NCI-H2196 (cell line): ENCODE measurements around the gene NDUFS6.

ENCODE experiments used
- DNase-seq: peaks from one replicate; lab custom pipeline; 2025; ENCODE audit not compliant: unreplicated experiment; lab: John Stamatoyannopoulos, UW

The NDUFS6 gene

DNA sequence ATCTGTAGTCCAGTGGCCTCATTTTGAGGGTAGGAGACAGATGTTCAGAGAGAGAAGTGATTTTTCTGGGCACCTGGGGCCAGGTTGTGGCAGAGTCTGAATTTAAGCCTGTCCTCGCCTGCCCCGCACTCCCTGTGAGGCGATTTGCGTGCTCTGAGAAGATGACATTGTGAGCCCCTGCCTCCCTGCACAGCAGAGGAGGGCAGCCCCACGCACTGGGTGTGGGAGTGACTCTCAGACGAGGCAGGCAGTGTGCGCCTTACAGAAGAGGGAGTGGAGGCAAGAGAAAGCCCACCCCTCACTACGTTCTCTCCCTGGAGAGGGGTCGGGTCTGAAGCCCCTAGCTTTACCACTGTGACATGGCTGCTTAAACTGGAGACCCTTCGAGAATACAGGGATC lies 45.8 kb downstream of the NDUFS6 start:
- DNase-seq = no peak

DNA sequence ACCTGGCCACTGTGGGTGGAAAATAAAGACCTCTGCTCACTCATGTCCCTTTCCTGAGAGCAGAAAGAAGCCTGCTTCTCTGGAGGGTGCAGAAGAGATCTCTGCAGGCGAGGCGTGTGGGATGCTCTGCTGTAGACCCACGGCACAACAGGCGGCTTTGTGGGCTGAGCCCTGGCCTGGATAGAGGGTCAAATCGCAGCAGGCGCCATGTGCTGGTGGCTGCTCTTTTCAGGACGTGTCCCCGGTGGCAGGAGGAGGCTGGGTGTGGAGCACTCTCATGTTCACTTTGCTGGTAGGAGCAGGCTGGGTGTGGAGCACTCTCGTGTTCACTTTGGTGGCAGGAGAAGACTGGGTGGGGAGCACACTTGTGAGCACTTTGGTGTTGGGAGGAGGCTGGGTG lies 46.4 kb downstream of the NDUFS6 start:
- DNase-seq = no peak

DNA sequence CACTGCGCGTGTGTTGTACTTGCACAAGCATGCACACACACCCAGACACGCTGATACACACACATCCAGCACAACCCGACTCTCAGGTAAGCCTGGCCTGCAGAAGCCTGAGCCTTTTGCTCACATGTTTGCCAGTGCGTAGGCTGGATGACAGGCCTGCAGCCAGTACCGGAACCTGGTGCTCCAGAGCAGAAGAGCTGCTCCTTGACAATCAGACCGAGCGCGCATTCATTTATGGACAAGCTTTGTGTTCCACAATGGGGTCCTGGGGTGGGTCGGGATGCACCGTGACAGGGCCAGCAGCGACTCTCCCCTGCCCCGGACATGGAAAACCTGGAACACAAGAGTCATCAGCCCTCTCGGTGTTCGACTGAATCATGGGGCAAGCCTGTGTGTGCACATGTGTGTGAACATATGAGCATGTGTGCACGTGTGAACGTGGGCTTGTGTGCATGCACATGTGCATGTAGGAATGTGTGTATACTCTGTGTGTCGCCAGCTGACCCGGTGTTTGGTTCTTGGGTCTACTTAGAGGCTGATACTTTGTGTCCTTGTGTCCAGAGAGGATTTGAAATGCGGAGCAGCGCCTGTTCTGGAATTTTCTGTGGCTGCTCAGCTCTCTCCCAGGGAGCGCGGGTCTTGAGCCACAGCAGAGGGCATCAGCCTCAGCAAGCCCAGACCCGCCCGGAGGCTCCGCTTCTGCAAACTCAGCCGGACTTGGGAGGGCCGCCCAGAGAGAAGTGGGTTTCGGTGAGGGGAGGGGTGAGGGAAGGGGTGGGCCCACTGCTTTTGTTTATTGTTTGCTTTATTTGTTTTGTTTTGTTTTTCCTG lies 49.3 kb downstream of the NDUFS6 start:
- DNase-seq = no peak

DNA sequence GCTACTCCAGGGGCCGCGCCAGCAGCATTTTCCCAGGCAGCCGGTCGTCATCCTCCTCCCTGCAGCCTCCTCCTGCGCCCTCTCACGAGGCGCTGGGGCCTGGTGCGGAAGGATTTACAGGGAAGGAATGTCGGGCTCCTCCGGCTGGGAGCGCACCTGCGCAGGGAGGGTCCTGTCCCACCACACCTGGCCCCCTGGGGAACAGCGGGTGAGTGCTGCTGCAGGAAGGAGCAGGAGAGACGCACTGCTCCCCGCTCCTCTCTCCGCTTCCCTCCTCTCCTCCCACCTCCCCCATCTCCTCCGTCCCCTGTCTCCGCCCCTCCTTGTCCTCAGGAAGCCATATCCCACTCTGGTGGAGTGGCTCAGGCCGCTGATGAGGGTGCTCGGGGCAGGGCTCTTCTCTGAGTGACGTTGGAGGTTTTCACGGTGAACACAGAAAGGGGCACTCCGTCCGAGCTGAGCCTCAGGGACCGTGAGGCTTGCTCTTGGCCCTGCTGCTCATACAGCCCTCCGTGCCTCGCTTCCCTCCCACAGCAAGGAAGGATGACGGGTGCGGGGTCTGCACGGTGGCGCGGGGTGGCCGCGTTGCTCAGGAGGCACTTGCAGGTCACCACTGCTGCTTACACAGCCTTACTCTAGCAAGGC lies 50.2 kb downstream of the NDUFS6 start:
- DNase-seq = no peak

DNA sequence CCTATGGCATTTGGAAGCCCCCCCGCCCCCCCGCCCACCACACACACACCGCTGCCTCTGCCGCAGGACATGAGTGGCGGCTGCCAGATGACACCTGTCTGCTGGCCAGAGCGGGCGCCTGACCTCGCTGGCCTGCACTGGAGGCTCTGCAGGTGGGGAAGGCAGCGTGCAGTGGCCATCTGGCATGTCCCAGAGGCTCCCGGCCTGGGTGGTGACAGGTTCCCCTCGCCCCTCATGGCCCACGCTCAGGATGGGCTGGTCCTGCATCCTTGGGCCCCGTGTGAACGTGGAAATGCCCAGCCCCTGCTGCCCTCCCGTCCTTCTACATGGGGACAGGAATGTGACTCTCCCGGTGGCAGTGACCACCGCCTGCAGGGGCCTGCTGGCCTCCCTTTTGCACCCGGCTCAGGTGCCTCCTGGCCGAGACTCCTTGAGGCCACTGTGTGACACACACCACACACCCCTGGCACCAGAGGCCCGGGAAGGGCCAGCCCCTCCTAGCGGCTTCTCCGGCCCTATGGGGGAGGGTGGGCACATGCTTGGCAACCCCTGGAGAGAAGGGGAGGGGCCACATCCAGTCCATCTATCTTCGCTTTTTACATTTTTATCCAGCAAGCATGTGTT lies 51.2 kb downstream of the NDUFS6 start:
- DNase-seq = no peak

DNA sequence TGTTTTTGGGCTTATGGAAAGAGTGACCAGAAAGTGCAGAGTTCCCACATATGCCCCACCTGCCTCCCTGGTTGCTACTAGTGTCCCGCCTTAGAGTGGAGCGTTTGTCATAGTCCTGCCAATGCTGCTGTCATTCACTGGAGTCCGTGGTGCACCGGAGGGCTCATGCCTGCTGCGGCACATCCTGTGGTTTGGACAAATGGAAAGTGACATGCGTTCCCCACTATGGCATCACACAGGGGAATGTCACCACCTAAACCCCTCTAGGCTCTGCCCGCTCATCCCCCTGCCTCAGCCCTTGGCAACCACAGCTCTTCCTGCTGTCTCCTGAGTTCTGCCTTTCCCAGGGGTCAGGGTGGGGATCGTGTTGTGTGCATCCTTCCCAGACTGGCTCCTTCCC lies 52.3 kb downstream of the NDUFS6 start:
- no peak for DNase-seq

DNA sequence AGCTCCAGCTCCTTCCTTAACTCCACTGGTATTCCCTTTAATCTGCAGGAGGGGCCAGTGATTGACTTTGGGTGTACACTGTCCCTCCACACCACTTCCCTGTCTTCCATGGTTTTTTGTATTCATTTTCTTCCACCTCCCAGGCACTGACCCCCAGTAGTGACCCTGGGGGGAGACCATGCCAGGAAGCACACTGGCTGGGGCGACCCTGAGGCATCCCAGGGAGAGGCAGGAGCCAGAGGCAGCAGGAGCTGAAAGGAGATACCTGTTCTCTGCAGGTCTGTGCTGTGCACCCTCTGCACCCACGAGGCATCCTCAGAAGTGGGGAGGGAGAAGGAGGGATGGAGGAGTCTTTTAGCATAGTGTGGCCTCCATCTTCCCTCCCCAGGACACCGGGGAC lies 53.9 kb downstream of the NDUFS6 start:
- no peak for DNase-seq

DNA sequence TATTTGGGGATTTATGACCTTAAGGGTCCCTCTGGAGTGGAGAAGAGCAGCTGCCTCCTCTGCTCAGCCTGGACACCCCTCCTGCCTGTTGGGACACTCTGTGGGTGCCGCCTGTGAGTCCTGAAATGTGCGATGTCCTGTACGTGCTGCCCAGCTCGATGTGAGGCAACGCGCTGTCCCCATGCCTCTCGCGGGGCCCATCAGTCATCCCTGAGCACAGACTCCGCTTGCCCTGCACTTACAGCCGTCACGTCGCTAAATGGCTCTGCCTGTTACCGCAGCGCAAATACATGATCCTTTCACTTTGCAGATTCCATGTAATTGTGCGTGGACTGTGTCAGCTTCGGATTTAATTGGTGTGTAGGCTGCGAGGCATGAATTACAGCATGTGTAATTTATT lies 54.4 kb downstream of the NDUFS6 start:
- no peak for DNase-seq

DNA sequence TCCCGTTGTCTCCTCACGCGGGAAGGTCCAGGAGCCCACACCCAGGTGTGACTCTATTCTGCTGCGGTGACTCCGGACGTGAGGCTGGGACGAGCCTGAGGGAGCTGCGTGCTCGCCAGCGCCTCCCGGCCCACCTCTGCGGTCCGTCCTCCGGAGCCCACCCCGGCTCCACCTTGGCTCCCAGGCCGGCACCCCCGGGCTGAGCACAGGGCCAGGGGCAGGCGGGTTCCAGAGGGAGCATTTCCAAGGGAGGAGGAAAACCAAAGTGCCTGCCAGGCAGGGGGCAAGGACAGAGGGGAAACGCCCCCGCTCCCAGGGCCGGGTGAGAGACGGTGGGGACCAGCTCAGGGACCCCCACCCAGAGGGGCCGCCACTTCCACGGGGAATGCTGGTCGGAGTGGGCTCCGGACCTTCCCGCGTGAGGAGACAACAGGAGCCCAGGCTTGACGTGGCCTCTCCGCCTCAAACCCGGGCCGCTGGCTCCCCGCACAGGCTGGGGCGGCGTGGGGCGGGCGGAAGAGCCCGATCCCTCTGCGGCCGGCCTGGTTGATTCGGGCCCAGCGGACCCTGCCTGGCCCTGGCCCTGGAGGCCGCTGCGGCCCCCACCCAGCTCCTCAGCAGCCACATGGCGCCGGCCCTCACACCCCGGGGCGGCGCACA lies 55.5 kb downstream of the NDUFS6 start:
- DNase-seq = no peak

DNA sequence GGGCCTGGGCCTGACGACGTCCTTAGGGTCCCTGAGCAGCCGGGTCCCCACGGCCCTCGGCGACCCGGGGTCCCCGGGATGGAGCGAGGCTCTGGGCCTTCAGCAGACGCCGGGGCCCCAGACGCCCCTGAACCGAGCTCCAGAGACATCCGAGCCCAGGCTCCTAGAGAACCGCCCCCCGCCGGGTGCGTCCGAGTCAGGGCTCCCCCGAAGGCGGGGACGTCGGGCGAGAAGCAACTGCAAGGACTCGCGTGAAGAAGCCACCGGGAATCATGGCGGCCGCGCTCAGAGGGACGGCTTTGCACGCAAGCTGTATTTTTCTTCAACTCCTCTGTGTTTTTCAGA lies 56.0 kb downstream of the NDUFS6 start:
- no peak for DNase-seq

DNA sequence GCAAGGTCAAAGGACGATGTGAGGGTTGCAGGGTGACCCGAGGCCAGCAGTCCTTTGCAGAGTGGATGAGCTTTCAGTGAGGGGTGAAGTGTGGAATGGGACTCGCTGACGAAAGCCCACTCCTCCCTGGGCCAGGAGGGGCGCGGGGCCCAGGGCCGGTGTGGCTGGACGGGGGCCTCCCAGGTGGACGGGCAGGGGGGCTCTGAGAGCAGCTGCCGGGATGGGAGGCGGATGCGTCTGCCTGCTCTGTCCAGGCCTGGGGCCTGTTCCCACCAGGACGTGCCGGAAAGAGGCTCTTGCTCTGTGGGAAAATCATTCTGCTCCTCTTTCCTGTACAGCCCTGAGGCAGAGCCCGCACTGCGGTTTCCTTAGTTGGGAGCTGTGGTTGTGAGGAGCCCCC lies 57.2 kb downstream of the NDUFS6 start:
- DNase-seq = no peak

DNA sequence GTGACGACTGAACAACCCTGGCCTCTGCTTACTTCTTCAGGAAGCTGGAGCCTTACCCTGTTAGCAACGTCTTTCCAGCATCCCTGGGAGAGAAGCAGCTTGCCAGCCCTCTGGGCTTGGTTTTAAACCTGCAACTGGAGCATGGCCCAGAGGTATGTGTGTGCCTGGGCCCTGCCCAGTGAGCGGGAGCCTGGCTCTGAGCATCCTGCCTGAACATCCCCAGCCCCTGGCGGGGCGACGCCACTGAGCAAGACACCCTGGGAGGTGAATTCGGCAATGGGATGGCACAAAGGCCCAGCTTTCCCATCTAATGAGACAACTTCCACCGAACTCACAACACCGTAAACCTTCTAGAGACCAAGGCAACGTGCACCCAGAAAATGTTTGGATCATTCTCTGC lies 57.9 kb downstream of the NDUFS6 start:
- no peak for DNase-seq

DNA sequence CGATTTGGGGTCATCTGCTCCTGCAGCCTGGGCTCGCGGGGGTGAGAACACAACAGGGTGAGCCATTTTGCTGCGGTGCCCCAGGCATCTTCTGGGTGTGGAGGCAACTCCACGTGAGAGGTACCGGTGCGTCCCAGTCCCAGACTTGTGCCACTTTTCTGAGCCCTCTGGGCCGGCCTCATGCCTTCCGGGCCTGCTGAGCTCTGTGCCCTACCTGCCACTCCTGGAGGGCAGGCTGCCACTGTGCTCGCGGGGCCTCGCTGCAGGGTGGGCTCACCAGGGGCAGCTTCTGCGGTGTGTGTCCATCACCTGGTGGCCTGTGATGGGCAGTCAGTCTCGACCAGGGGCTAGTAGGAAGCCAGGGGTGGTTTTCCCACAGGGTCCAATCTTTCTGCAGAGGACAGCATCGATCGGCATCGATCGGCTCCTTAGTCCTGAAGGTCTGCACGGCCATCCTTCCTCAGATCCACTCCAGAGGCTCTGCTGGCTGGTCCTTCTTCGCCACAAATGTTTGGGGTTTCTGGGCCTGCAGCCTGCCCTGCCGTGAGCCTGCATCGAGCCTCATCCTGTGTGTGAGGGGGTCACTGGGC lies 58.9 kb downstream of the NDUFS6 start:
- no peak for DNase-seq

DNA sequence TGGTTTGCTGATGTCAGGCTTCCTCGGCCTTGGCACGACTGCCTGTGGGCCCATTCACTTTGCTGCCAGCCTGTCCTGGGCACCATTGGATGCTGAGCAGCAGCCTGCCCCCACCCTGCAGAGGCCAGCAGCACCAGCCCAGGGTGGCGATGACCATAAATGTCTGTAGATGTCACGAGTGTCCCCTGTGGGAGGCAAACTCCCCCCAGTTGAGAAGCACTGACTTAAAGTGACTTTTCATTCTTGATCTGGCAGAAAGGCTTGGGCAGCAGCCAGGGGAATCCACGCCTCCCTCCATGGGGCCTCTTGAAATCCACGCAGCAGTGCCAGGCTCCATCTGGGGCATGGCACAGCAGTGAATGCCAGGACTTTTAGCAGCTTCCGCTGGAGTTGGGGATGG lies 59.7 kb downstream of the NDUFS6 start:
- no peak for DNase-seq

DNA sequence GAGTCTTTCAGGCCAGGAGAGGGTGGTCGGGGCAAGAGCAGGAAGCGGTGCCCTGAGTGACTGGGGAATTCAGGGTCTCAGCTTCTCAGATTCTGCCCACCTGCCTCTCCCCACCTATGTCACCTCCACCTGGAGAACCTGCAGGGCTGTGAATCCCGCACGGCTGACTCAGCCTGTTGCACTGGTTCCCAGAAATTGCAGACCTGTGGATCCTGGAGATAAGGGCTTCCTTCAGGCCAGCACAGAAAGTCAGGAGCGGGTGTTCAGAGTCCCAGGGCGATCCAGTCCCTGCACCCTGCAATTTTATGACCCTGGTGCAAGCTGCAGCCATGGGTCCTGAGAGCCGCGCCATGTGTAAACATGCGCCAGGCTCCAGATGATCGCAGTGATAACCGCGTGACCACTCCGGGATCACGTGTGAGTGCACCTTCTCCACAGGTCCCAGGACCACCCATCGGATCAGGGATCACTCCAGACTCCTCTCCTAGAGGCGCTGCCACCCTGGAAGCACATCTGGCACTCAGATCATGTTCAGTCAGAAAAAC lies 63.8 kb downstream of the NDUFS6 start:
- no peak for DNase-seq

DNA sequence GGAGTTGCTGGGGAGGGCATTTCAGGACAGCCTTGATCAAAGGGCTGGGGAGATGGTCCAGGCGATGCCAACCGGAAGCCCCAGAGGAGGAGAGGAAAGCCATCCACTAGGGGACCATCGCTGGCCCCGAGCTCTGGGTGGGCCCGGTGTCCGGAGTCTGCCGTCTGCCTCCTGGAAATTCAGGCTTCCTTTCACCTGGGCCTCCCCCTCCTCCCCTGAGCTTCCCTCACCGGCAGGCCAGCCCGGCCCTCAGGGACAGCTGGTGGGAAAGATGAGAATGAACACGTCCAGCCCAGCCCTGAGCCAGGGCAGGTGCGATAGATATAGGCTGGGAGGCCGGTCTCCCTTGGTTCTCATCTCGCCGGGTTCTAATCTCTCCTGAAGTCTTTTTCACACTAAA lies 64.3 kb downstream of the NDUFS6 start:
- DNase-seq = no peak
